MCF 10A (cell line): Measurements from ENCODE around the gene HHIPL2. TPM values are rescaled to one million over a fixed set of nuclear protein-coding genes. Genes with fewer than 3 reads are reported as not detected.
"Not testable (repeated sequence)": the region's sequence is repeated elsewhere in the genome, so short reads cannot be mapped to it uniquely, and the experiment has no call there.

Source experiments
- BruUV-seq: library from RNA; stranded (reverse); fragments of 400-500 nt; replicated peaks from 2 replicates; lab custom pipeline; 2021; lab: Mats Ljungman, UMichigan
- CTCF ChIA-PET: fragments of 300-600 bp; sonication (Branson Sonifier 250); formaldehyde crosslinking; extraction: SDS; loops from one replicate; lab custom pipeline; 2021; ENCODE audit warnings: antibody characterized with exemption, inconsistent platforms; lab: Yijun Ruan, JAX
- POLR2A ChIA-PET: fragments of 300-600, 350-650 bp; sonication (Branson Sonifier 250); formaldehyde crosslinking; extraction: SDS; loops from one replicate; lab custom pipeline; 2020; ENCODE audit warnings: antibody characterized with exemption, inconsistent platforms; lab: Yijun Ruan, JAX
- DNase-seq: peaks from one replicate; pipeline ENCODE4 v3.0.0-alpha.2; 2018; ENCODE audit not compliant: unreplicated experiment
- H3K27ac Mint-ChIP-seq: one replicate; pipeline ENCODE4 v1.8.0; 2022; ENCODE audit warnings: mild to moderate bottlenecking, low read depth, mixed read lengths; ENCODE audit not compliant: unreplicated experiment
- H3K27me3 Mint-ChIP-seq: one replicate; pipeline ENCODE4 v1.8.0; 2022; ENCODE audit warnings: mixed read lengths; ENCODE audit not compliant: insufficient read depth, unreplicated experiment
- H3K36me3 Mint-ChIP-seq: one replicate; pipeline ENCODE4 v1.8.0; 2022; ENCODE audit warnings: mild to moderate bottlenecking, moderate library complexity, mixed read lengths; ENCODE audit not compliant: insufficient read depth, unreplicated experiment
- H3K4me1 Mint-ChIP-seq: one replicate; pipeline ENCODE4 v1.8.0; 2022; ENCODE audit warnings: mixed read lengths; ENCODE audit not compliant: insufficient read depth, unreplicated experiment
- H3K4me3 Mint-ChIP-seq: one replicate; pipeline ENCODE4 v1.8.0; 2022; ENCODE audit warnings: mild to moderate bottlenecking, moderate library complexity, mixed read lengths; ENCODE audit not compliant: unreplicated experiment
- H3K9me3 Mint-ChIP-seq: one replicate; pipeline ENCODE4 v1.8.0; 2022; ENCODE audit warnings: mixed read lengths; ENCODE audit not compliant: unreplicated experiment
- intact Hi-C: fragments of 100-400 bp; cut with micrococcal nuclease; formaldehyde crosslinking; loops from 2 replicates; pipeline ENCODE4 v1.14.1; 2022
- total RNA-seq: library from RNA; stranded (reverse); gene quantifications from 2 replicates; pipeline ENCODE4 v1.2.3, GENCODE V29; 2022
- TF ChIP-seq, protein P1 (sequence below): fragments of 200-600 bp; IDR thresholded peaks from one replicate; pipeline ENCODE4 v1.8.0; 2022; ENCODE audit warnings: antibody characterized with exemption, mild to moderate bottlenecking; ENCODE audit not compliant: unreplicated experiment

The HHIPL2 gene
- total RNA-seq, 1 experiment from 2014 or later, result 1.1 TPM

DNA sequence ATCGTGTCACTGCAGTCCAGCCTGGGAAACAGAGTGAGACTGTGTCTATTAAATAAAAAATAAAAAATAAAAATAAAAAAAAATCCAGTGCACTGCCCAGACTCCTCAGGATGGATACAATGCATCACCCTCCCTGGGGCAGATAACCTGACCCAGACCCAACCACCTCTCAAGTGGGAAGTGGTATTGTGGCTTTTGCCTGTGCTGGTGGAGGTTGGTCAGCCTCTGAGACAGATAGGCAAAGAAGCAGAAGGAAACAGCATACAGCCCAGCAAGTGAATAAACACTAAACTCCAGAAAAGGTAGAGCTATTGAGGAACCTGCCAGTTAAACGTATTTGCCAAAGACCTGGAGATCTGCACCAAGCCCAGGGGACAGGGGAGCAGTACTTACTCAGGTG lies 22.0 kb downstream of the HHIPL2 start:
- DNase-seq, result no peak
- H3K4me1 Mint-ChIP-seq, result peaks cover 20% of the 10 kb centered on the region
- H3K27ac Mint-ChIP-seq, result no peak overlapping the region
- H3K4me3 Mint-ChIP-seq, result no peak overlapping the region
- TF ChIP-seq, protein P1, sequence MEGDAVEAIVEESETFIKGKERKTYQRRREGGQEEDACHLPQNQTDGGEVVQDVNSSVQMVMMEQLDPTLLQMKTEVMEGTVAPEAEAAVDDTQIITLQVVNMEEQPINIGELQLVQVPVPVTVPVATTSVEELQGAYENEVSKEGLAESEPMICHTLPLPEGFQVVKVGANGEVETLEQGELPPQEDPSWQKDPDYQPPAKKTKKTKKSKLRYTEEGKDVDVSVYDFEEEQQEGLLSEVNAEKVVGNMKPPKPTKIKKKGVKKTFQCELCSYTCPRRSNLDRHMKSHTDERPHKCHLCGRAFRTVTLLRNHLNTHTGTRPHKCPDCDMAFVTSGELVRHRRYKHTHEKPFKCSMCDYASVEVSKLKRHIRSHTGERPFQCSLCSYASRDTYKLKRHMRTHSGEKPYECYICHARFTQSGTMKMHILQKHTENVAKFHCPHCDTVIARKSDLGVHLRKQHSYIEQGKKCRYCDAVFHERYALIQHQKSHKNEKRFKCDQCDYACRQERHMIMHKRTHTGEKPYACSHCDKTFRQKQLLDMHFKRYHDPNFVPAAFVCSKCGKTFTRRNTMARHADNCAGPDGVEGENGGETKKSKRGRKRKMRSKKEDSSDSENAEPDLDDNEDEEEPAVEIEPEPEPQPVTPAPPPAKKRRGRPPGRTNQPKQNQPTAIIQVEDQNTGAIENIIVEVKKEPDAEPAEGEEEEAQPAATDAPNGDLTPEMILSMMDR, result no peak
- no peaks in the 10 kb centered on the region for H3K27me3 Mint-ChIP-seq
- POLR2A ChIA-PET, result no interaction called here
- intact Hi-C loops, result no loop called here
- no TSS peak for BruUV-seq
- H3K9me3 Mint-ChIP-seq, result peaks cover 13% of the 10 kb centered on the region
- CTCF ChIA-PET, result interaction anchor here (0.5 to 2.0 kb wide), 3 partner anchors 94 to 1779 kb away, joined by 3 to 6 read pairs (median 3); no protein-coding TSS in a partner anchor
- H3K36me3 Mint-ChIP-seq, result peaks cover 7% of the 10 kb centered on the region

DNA sequence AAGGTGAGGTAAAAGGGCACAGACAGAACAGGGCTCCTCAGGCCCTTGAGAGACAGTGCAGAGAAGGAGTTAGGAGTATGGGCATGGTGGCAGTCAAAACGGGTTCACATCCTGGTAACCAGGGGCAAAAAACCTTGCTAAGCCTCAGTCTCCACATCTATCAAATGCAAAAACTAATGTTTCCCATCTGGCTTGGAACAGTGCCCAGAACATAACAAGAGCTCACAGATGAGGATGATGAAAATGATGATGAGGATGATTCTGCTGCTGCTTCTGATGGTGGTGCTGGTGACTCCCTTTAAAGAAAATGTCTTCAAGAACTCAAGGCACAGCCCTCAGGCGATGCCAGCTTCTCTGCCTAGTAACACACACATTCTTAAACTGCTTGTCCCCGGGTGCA lies 24.1 kb downstream of the HHIPL2 start:
- POLR2A ChIA-PET, result interaction anchor here (0.6 to 1.7 kb wide), 2 partner anchors 23 to 503 kb away, joined by 3 to 8 read pairs; no protein-coding TSS in a partner anchor
- DNase-seq, result no peak
- Mint-ChIP-seq H3K27me3 (no peaks in the 10 kb centered on the region), H3K36me3 (no peaks in the 10 kb centered on the region), H3K4me1 (peaks cover 20% of the 10 kb centered on the region), H3K4me3 (no peak overlapping the region), H3K27ac (no peak overlapping the region), H3K9me3 (peaks cover 13% of the 10 kb centered on the region)
- CTCF ChIA-PET, result interaction anchor here (0.6 kb wide), 1 partner anchor 534 kb away, joined by 3 read pairs; no protein-coding TSS in a partner anchor
- BruUV-seq, result no TSS peak
- intact Hi-C loops, result no loop called here
- TF ChIP-seq, protein P1, result no peak

DNA sequence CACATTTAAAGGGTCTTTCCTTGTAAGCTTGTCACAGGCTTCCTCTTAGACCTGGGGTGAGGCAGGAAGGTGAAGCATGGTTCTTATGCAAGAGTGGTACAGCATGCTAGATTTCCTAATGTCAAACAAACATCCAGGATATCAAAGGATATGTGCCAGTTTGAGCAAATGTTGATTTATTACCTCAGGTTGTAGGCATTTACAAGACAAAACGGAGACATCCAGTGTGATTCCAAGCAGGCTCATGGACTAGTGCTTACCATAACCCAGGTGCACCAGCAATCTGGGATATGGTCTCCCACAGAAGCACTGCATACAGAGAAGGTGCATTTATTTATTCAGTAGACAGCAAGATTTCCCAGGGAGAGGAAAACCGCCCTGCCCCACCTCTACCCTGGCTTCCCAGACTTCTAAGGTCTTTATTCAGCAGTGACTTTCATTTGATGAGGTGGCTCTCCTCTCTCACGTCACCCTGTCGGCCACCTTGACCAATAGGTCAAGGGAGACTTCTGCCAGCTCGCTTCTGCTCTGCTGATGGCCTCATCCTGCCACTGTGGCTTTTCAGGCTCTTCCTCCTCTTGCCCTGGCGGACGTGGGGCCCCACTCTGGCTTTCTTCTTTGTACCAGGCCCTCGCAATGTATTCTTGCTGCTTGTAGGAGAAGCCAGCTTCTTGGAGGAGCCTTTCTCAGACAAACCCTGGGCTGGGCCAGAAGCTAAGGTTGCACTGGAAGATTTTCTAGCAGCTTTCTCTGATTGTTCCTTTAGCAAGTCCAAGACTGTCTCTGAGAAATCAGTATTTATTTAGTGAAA lies 25.6 kb downstream of the HHIPL2 start:
- peak overlapping the region; percentile 25 for H3K27ac Mint-ChIP-seq
- intact Hi-C loops, result no loop called here
- peaks cover 20% of the 10 kb centered on the region for H3K4me1 Mint-ChIP-seq
- H3K4me3 Mint-ChIP-seq, result no peak overlapping the region
- no peaks in the 10 kb centered on the region for H3K27me3 Mint-ChIP-seq
- TSS peak; percentile 95 for BruUV-seq
- POLR2A ChIA-PET, result interaction anchor here (0.6 to 1.0 kb wide), 2 partner anchors 24 to 1091 kb away, joined by 3 read pairs; no protein-coding TSS in a partner anchor
- H3K36me3 Mint-ChIP-seq, result no peaks in the 10 kb centered on the region
- H3K9me3 Mint-ChIP-seq, result peaks cover 9% of the 10 kb centered on the region
- TF ChIP-seq, protein P1, result no peak
- peak; percentile 67 for DNase-seq
- CTCF ChIA-PET, result interaction anchor here (1.4 kb wide), 1 partner anchor 15 kb away, joined by 4 read pairs; no protein-coding TSS in a partner anchor

DNA sequence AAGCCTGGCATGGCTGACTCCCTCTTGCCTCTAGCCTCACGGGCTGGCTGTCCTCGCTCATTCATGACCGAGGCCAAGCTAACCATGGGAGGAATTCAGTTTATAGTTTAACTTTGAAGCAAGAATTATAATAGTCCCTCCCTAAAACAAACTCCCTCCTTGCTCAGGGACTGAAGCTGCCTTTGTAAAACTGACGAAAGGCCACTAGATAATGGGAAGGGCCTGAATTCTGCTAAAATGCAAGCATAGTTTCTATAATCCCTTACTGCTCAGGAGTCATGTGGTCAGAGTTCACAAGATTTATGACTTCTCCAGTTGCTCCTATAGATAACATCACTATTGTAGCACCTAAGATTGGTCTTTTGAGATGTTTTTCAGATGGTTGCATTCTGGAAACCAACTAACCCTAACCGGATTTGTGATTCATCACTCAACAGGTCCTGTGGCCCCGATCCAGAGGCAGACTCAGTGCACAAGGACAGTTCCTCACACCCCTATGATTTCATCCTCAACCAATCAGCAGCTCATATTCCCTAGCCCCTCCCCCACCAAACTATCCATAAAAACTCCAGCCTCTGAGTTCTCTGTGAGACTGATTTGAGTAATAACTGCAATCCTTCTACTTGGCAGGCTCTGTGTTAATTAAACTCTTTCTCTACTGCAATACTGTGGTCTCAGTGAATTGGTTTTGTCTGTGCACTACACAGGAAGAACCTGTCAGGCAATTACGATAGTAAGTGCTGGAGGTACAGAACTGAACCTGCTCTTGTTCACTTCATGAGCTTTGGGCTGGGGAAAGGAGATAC lies 26.4 kb downstream of the HHIPL2 start:
- H3K4me1 Mint-ChIP-seq, result peaks cover 20% of the 10 kb centered on the region
- intact Hi-C loops, result no loop called here
- H3K27ac Mint-ChIP-seq, result peak overlapping the region; percentile 25
- no TSS peak for BruUV-seq
- TF ChIP-seq, protein P1, result no peak
- no peaks in the 10 kb centered on the region for H3K36me3 Mint-ChIP-seq
- no peaks in the 10 kb centered on the region for H3K27me3 Mint-ChIP-seq
- peaks cover 6% of the 10 kb centered on the region for H3K9me3 Mint-ChIP-seq
- ChIA-PET CTCF (interaction anchor here (0.6 to 1.4 kb wide), 5 partner anchors 12 to 593 kb away, joined by 3 to 4 read pairs (median 3); no protein-coding TSS in a partner anchor), POLR2A (interaction anchor here (1.0 kb wide), 1 partner anchor 25 kb away, joined by 3 read pairs; no protein-coding TSS in a partner anchor)
- H3K4me3 Mint-ChIP-seq, result no peak overlapping the region
- DNase-seq, result peak; percentile 93

DNA sequence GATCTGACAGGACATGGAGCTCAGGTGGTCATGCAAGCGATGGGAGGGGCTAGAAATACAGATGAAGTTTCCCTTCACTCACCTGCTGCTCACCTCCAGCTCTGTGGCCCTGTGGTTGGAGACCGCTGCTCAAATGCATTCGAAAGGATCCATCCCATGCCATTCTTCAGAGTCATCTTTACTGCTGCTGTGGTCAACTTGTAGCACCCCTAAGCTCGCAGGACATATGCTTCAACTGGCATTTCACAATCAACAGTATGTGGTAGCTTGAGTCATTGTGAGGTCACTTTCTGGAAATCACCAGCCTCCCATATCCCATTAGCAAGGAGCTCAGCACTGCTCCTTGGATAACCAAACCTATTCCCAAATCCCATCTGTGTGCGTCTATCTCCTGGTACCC lies 58.4 kb downstream of the HHIPL2 start:
- BruUV-seq, H3K27me3 Mint-ChIP-seq, H3K4me3 Mint-ChIP-seq, H3K9me3 Mint-ChIP-seq, H3K27ac Mint-ChIP-seq, POLR2A ChIA-PET, CTCF ChIA-PET, H3K36me3 Mint-ChIP-seq, H3K4me1 Mint-ChIP-seq, intact Hi-C loops: not testable (repeated sequence)
- peak; percentile 86 for DNase-seq
